GM12801 (cell line): ENCODE results near the gene LAX1.

Experiments used
- CTCF ChIP-seq: IDR thresholded peaks from one replicate; pipeline ENCODE4 v1.5.1; 2011; ENCODE audit warnings: control low read depth; ENCODE audit not compliant: insufficient read length; ENCODE audit errors: extremely low read depth

LAX1 gene

GRCh38 chr1:203794764-203795440 is 29.9 kb downstream of the LAX1 start:
- TF ChIP-seq CTCF = no peak

GRCh38 chr1:203795441-203796235 is 30.7 kb downstream of the LAX1 start, which contains the start of the genes ZBED6 and ZC3H11A:
Gene ZBED6 (plus strand): TSS chr1:203795623. CDS start chr1:203797523, 1,900 bp downstream.
Gene ZC3H11A (plus strand): TSS chr1:203795623. CDS start chr1:203817071, 21,448 bp downstream.
- TF ChIP-seq CTCF = no peak

- TF ChIP-seq CTCF = no peak
These were observed 31.2 kb downstream of the LAX1 start for GRCh38 chr1:203796236-203796605.

GRCh38 chr1:203797216-203797615 is 32.2 kb downstream of the LAX1 start:
- TF ChIP-seq CTCF = no peak

- no peak for TF ChIP-seq CTCF
These were observed 33.1 kb downstream of the LAX1 start for GRCh38 chr1:203797948-203798655.

GRCh38 chr1:203799157-203799556 is 34.2 kb downstream of the LAX1 start:
- no peak for TF ChIP-seq CTCF

GRCh38 chr1:203799971-203800370 is 35.0 kb downstream of the LAX1 start:
- TF ChIP-seq CTCF = no peak
